ENCODE results near the gene TMEM145.
"Not testable (repeated sequence)": the region's sequence is repeated elsewhere in the genome, so short reads cannot be mapped to it uniquely, and the experiment has no call there.

TMEM145 gene

DNA sequence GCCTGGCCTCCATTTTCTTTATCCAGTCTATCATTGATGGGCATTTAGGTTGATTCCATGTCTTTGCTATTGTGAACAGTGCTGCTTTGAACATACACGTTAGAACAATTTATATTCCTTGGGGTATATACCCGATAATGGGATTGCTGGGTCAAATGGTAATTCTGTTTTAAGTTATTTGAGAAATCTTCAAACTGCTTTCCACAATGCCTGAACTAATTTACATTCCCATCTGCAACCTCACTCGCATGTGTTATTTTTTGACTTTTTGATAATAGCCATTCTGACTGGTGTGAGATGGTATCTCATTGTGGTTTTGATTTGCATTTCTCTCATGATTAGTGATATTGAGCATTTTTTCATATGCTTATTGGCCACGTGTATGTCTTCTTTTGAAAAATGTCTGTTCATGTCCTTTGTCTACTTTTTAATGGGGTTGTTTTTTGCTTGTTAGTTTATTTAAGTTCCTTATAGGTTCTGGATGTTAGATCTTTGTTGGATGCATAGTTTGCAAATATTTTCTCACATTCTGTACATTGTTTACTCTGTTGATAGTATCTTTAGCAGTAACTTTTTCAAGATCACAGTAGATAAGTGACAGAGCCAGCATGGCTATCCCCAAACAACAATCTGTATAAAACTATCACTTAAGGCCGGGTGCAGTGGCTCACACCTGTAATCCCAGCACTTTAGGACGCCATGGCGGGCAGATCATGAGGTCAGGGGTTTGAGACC, 26.2 kb downstream of the TMEM145 start:
- DNase-seq, result not testable (repeated sequence)

DNA sequence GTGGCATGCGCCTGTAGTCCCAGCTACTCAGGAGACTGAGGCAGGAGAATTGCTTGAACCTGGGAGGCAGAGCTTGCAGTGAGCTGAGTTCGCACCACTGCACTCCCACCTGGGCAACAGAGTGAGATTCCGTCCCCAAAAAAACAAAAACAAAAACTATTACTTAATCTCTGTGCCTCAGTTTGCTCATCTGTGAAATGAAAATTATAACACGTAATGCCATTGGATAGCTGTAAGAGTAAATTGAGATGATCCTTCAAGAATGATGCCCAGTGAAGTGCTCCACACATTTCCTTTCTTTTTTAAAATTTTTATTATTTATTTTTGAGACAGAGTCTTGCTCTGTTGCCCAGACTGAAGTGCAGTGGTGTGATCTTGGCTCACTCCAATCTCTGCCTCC, 26.8 kb downstream of the TMEM145 start:
- DNase-seq, result not testable (repeated sequence)

DNA sequence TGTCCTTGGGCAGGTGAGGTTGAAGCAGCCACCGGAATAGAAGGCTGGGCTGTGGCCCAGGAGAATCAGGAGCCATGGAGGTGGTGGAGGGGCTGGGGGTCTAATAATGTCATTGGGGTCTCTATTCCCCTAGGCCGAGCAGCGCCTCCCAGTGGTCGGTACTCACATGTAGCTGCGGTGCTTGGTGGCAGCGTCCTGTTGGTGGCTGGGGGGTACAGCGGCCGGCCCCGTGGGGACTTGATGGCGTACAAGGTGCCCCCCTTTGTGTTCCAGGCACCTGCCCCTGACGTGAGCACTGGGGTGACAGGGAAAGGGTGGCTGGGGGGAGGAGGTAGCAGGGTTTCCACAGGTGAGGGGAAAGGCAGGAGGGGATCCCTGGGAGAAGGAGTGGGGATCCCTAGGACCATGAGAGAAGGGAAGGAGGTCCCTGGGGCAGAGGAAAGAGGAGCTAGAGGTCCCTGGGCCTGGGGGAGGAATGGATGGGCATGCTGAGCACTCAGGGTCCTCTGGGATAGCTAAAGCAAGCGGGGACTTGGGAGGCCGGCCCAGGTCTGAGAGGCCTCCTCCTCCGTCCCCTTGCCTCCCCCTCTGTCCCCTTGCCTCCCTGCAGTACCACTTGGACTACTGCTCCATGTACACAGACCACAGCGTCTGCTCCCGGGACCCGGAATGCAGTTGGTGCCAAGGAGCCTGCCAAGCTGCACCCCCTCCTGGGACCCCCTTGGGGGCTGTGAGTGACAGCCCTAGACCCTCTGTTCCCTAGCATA, 30.4 kb downstream of the TMEM145 start:
- DNase-seq, result no peak

DNA sequence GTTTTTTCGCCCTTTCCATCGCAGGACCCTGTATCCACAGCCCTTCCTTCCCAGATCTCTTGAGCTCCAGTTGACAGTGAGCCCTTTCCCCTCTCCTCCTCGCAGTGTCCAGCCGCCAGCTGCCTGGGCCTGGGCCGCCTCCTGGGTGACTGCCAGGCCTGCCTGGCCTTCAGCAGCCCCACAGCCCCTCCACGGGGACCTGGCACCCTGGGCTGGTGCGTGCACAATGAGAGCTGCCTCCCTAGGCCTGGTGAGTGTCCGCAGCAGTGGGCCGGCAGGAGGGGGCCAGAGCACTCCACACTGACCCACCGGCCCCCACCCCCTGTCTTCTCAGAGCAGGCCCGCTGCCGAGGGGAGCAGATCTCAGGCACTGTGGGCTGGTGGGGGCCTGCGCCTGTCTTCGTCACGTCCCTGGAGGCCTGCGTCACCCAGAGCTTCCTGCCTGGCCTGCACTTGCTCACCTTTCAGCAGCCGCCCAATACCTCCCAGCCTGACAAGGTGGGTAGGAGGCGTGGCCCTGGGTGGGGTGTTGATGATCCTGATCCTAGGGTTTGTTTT, 31.3 kb downstream of the TMEM145 start:
- no peak for DNase-seq

DNA sequence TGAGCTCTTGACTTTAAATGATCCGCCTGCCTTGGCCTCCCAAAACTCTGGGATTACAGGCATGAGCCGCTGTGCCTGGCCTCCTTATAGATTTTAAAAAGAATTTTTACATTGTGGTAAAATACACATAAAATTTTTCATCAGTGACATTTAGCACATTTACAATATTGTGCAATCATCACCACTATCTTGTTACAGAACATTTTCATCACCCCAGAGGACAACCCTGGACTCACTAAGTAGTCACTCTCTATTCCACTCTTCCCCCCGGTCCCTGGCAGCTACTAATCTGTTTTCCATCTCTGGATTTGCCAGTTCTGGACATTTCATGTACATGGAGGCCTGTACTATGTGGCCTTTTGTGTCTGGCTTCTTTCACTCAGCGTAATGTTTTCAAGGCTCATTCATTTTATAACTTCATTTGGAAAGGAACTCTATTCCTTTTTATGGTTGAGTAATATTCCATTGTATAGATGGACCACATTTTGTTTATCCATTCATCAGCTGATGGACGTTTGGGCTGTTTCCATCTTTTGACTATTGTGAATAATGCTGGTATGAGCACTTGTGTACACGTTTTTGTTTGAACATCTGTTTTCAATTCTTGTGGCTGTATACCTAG, 32.2 kb downstream of the TMEM145 start:
- no peak for DNase-seq

DNA sequence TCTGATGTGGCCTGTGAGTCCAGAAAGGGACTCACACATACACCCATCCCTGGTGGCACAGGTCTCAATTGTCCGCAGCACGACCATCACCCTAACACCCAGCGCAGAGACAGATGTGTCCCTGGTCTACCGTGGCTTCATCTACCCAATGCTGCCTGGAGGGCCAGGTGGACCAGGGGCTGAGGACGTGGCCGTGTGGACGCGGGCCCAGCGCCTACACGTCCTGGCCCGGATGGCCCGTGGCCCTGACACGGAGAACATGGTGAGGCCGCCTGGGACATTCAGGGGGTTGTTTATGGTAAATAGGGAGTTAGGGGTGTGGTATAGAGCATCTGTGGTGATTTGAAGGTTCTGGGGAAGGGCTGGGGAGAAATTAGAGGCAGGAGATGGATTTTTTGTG, 35.1 kb downstream of the TMEM145 start:
- no peak for DNase-seq

DNA sequence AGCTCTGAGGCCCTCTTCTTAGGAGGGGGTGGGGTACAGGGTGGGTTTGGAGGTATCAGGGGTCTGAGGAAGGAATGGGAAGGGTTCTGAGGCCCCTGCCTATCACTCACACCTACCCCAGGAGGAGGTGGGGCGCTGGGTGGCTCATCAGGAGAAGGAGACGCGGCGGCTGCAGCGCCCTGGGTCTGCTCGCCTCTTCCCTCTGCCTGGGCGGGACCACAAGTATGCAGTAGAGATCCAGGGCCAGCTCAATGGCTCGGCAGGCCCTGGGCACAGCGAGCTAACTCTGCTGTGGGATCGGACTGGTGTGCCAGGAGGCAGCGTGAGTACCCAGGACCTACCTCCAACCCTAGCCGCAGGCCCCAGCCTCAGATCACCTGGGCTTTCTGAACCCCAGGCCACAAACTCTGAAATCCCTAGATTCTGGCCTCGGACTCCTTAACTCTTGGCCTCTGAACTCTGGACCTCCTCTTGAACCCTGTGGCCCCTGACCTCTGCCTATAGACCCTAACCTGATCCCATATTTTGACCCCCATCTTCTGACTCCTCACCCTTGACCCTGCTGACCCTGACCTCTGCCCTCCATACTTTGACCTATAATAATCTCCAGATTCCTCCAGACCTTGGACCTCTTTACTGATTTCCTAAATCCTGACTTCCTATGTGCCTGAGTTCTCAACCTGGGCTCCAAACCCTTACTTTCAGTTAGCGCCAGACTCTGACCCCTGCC, 36.4 kb downstream of the TMEM145 start:
- no peak for DNase-seq

DNA sequence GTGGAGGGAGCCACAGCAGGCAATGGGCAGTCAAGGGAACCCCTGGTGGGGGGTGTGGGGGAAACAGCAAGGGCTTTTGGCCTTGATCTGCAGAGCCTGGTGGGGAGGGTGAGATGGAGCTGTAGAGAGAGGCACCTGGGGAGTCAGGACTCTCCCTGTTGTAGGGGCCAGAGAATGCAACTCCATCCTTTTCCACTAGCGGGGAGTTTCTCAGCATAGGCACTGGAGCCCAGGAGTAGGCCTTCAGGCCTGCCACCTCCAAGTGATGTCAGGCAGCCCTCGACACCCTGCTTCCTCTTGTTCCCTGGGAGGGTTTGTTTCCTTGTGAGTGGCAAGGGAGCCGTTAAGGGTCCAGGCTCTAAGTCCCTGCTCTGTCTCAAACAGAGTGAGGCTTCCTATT, 37.3 kb downstream of the TMEM145 start:
- DNase-seq, result no peak

DNA sequence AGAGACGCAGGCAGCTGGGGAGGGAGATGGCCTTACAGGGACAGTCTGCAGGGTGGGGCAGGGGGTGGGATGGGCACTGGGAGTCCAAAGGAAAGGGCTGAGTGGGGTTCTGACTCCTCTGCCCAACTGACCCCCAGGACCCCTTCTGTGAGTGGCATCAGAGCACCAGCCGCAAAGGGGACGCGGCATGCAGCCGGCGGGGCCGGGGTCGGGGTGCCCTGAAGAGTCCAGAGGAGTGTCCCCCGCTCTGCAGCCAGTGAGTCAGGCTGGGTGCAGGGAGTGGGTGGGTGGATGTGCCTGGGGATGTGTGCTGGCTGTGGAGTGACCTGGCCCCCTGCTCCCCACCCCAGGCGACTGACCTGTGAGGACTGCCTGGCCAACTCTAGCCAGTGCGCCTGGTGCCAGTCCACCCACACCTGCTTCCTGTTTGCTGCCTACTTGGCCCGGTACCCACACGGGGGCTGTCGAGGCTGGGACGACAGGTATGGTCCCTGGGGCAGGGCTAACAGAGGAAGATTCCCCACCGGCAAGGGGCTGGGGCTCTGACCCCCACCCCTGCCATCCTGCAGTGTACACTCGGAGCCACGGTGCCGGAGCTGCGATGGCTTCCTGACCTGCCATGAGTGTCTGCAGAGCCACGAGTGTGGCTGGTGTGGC, 38.1 kb downstream of the TMEM145 start:
- DNase-seq, result no peak

DNA sequence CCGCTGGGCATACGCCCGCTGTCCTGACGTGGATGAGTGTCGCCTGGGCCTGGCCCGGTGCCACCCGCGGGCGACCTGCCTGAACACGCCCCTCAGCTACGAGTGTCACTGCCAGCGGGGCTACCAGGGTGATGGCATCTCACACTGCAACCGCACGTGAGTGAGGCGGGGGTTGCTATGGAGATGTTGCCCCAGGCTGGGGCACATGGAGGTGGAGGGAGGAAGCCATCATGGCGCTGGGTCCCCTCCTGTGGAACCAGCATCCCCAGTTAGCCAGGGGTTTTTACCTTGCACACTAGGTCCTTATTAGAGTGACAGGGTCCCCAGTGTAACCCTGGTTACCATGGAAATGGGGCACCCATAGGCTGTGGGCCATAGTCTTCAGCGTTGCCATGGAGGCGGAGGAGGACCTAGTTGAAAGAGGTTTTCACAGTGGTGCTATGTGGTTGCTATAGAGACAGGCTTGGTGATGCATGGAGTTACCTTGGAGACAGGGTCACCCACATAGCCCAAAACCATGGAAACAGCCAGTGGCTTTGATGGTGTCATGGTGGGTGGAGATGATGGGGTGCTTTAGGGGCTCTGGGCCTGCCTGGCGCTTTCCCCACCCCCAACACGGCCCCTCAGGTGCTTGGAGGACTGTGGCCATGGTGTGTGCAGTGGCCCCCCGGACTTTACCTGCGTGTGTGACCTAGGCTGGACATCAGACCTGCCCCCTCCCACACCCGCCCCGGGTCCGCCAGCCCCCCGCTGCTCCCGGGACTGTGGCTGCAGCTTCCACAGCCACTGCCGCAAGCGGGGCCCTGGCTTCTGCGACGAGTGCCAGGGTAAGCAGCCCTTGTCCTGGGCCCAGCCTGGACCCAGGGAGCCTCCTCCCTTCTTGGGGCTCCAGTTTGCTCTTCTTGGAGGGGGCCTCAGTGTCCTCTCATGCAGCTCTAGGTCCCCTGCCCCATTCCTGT, 39.5 kb downstream of the TMEM145 start:
- no peak for DNase-seq

DNA sequence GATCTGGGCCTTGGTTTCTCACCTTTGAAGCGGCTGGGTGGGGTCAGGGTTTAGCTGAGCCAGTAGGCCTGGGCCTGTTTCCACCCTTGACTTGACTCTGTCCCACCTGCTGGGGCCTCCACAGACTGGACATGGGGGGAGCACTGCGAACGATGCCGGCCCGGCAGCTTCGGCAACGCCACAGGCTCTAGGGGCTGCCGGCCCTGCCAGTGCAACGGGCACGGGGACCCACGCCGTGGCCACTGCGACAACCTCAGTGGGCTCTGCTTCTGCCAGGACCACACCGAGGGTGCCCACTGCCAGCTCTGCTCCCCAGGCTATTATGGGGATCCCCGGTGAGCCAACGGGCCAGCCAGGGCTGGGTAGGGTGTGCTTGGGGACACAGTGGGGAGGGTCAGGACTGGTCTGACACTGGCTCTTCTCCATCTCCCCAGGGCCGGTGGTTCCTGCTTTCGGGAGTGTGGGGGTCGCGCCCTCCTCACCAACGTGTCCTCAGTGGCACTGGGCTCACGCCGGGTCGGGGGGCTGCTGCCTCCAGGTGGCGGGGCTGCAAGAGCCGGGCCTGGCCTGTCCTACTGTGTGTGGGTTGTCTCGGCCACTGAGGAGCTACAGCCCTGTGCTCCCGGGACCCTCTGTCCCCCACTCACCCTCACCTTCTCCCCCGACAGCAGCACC, 40.4 kb downstream of the TMEM145 start:
- DNase-seq, result no peak

DNA sequence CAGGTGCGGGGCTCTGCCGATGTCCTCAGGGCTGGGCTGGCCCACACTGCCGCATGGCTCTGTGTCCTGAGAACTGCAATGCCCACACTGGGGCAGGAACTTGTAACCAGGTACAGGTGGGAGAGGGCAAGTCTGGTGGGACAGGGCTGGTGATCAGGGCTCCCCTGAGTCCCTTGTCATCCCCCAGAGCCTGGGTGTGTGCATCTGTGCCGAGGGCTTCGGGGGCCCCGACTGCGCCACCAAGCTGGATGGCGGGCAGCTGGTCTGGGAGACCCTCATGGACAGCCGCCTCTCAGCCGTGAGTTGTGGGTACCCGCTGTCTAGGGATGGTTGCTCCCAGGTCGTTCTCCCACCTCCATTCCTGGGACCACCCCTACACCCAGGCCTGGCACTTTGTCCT, 42.8 kb downstream of the TMEM145 start:
- DNase-seq, result no peak

DNA sequence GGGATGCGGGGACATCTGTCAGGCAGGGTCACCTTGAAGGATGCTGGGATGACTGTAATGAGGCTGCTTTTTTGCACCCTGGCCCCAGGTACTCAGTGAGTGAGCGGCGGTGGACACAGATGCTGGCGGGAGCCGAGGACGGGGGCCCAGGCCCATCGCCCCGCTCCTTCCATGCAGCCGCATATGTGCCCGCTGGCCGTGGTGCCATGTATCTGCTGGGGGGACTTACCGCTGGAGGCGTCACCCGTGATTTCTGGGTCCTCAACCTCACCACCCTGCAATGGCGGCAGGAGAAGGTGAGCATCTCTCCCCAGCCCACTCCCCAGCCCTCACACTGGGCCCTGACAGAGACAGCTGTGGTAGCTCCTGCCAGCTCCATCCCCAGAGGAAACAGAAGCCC, 43.6 kb downstream of the TMEM145 start:
- DNase-seq, result no peak

DNA sequence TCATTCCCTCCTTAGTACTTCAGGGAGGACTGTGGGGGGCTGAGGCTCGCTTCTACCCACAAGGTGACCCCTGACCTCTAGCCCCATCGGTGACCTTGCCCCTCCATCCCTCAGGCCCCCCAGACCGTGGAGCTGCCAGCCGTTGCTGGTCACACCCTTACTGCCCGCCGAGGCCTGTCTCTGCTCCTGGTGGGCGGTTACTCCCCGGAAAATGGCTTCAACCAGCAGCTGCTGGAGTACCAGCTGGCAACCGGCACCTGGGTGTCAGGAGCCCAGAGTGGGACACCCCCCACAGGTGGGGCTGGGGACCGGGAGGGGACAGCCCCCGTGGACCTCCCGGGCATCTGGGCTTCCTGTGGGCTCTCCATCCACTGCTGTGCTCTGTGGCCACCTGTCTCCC, 44.2 kb downstream of the TMEM145 start:
- DNase-seq, result no peak

DNA sequence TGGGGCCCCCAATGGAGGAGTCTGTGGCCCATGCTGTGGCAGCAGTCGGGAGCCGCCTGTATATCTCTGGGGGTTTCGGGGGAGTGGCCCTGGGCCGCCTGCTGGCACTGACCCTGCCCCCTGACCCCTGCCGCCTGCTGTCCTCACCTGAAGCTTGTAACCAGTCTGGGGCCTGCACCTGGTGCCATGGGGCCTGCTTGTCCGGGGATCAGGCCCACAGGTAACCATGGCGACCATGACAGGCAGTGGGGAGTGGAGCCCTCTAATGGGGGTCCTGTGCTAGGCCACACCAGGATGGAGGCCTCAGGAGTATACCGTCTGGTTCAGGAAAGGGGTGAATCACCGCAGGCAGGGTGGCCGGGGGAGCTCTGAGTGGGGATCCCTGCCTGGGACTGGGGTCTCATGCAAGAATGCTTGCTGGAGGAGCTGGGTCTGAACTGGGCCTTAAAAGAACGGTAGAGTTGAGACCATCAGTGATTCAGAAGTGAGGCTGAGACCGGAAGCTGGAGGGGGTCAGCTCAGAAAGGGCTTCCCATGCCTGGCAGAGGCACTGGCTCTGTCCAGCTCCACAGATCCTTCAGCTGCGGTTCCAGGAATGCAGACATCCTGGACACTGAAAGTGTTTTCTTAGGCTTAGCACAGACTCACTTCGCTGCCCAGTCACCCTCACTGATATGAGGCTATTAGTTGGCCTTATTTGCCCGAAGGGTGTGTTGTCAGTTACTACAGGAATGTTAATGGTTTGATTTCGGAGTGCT, 47.9 kb downstream of the TMEM145 start:
- no peak for DNase-seq

DNA sequence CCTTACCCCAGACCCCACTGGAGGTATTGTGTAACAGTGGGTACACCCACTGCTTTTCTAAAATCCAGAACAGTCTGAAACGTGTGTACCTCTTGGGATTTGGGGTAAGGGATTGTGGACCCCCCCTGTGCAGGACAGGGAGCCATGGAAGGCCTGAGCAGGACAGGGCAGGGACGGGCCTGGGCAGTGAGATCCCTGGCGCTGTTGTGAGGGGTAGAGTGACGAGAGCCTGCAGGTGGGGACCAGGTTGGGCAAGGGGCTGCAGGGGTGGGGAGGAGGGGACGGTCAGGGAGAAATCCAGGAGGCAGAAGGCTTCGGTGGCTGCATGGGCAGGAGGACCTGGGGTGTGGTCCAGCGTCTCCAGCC, 48.4 kb downstream of the TMEM145 start:
- DNase-seq, result no peak

DNA sequence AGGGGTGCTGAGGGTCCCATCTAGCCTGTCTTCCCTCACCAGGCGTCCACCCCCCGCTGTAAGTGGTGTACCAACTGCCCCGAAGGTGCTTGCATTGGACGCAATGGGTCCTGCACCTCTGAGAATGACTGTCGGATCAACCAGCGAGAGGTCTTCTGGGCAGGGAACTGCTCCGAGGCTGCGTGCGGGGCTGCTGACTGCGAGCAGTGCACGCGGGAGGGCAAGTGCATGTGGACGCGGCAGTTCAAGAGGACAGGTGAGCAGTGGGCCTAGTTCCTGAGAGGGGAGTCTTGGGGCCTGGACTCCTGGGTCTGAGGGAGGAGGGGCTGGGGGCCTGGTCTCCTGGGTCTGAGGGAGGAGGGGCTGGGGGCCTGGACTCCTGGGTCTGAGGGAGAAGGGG, 49.2 kb downstream of the TMEM145 start:
- no peak for DNase-seq

DNA sequence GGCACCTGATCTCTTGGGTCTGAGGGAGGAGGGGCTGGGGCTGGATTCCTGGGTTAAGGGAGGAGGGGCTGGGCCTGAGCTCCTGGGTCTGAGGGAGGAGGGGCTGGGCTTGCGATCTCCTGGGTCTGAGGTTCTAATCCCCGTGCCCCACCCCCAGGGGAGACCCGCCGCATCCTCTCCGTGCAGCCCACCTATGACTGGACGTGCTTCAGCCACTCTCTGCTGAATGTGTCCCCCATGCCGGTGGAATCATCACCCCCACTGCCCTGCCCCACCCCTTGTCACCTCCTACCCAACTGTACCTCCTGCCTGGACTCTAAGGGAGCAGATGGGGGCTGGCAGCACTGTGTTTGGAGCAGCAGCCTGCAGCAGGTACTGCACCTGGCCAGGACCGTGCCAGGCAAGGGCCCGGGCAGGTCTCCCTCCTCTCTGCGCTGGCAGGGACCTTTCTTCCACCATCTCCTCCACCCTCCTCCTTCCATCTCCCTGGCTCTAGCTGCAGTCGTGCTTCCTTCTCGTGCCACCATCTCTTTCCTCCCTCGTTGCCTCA, 49.9 kb downstream of the TMEM145 start:
- DNase-seq, result no peak

DNA sequence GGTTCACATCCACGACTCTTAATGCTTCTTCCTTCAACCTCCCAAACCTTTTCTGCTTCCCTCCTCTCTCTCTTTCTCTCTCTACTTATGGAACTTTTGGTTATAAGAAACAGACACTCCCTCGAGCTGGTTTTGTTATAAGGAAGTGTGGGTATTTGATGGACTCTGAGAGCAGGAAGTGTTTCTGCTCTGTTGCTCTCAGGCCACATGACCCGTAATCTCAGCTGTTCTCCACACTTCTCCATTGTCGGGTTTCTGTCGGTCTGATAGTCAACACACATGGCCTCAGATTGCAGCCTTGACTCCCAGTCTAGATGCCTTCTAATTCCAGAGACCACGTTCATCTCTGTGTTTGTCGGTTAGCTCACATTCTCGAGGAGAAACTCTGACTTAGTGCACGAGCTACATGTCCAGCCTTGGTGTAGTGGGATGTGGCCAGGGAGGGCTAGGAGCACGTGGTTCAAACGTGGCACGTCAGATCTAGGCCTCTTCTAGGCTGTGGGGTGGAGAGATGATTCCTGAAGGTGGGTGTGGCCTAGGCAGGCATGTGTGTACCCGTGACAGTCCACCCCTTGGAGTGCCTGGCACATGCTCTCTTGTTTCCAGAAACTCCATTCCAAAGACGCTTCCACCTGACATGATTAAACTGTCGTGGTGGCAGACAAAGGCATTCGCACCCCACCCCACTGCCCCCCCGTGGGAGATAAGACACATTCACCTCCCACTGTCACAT, 50.7 kb downstream of the TMEM145 start:
- DNase-seq, result no peak
